Vagina (tissue), 2 donors: ENCODE data around the gene HNMT.

Source experiments
- CTCF ChIP-seq, 3 experiments: fragments of 450-650 bp in 2 of 3; fragments of 200-600 bp in 1 of 3; sonication (generic) in 1 of 3; IDR thresholded peaks; one replicate each; pipeline ENCODE4 v1.5.1; 2017 to 2019; ENCODE audit warnings: antibody characterized with exemption in 3 of 3, mild to moderate bottlenecking in 2 of 3, moderate library complexity in 2 of 3
- POLR2A ChIP-seq, 2 donors: fragments of 450-650 bp; IDR thresholded peaks; one replicate each; pipeline ENCODE4 v1.6.1; 2017; ENCODE audit warnings: antibody characterized with exemption in 2 of 2, mild to moderate bottlenecking in 2 of 2, moderate library complexity in 2 of 2
- POLR2AphosphoS5 ChIP-seq, 2 donors: sonication (generic); formaldehyde crosslinking; IDR thresholded peaks; one replicate each; pipeline ENCODE4 v1.9.0; 2017; ENCODE audit warnings: antibody characterized with exemption in 2 of 2, mild to moderate bottlenecking in 2 of 2, low read depth in 1 of 2; ENCODE audit not compliant: insufficient read depth in 1 of 2

DNA sequence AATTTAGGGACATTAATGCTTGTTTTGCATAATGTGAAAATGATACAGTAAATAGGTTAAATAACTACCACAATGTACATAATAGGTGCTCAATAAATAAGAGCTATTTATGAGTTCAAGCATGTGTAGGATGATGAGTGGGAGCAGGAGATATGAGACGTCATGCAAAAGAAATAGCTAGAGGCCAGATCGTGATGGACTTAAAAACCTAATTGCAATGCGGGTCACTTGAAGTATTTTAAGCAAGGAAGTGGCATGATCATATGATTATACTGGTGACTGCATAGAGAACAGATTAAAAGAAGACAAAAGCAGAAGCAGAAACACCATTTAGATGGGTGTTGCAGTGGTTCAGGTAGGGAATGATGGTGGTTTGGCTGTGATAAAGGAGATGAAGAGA, 78.0 kb downstream of the HNMT start:
- TF ChIP-seq CTCF (IDR thresholded peaks at IDR 0.05) (no peak), POLR2A (IDR thresholded peaks at IDR 0.05) (no peak), POLR2AphosphoS5 (IDR thresholded peaks at IDR 0.05; ENCODE audit: insufficient read depth in 1 of 2, low read depth in 1 of 2) (no peak)
